GM18505 (cell line): ENCODE measurements around the gene NEURL1.

ENCODE experiments used
- ATAC-seq: cut with Tn5 transposase; IDR thresholded peaks from one replicate; pipeline ENCODE4 v1.9.1; 2021; ENCODE audit not compliant: unreplicated experiment
- POLR2A ChIP-seq: IDR thresholded peaks from 4 replicates; pipeline ENCODE4 v1.6.1; 2011; ENCODE audit warnings: borderline replicate concordance; ENCODE audit not compliant: insufficient read depth, insufficient read length; ENCODE audit errors: extremely low read depth

Gene NEURL1

DNA sequence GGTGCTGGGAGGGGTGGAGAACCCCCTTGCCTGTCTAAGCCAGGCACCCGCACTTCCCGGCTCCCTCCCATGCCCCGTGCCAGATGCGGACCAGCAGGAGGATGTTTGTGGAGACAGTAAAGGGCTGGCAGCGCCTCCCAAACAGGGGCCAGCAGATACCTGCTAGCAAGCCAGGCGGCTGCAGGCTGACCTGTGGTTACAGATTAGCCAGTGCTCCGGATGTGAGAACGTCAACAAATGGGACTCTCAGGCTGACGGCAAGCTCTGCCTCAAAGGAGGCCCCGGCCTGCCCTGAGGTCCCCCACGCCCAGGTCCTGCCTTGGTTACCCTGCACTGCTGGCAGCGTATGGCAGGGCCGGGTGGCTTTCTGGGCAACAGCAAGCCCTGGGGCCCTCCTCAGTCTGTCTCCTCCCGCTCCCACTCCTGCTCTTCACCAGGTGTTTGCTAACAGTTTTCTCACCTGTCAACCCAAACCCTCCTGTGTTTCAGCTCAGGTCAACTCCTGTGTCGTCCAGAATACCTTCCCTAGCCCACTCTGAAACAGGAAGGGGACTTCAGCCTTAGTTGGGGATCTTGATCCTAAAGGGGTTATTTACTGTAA is 85.4 kb downstream of the NEURL1 start:
- TF ChIP-seq POLR2A = no peak
- no peak for ATAC-seq

DNA sequence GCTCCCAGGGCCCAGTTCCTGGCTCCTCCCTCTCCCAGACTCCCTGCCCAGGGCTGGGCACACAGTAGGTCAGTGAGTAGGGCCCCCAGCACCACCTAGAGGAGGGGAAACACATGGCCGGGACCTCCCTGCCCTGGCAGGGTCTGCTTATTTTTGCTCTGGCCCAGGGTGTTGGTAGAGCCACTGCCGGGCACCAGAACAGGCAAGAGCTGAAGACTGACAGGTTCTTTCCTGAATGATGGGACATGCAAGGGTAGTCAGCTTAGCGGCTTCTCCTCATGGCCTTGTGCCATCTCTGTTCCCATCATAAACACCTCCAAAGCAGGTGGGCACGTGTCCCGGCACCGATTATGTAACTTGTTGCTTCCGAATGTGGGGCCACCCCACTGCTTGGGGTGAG is 86.5 kb downstream of the NEURL1 start:
- TF ChIP-seq POLR2A = no peak
- no peak for ATAC-seq

DNA sequence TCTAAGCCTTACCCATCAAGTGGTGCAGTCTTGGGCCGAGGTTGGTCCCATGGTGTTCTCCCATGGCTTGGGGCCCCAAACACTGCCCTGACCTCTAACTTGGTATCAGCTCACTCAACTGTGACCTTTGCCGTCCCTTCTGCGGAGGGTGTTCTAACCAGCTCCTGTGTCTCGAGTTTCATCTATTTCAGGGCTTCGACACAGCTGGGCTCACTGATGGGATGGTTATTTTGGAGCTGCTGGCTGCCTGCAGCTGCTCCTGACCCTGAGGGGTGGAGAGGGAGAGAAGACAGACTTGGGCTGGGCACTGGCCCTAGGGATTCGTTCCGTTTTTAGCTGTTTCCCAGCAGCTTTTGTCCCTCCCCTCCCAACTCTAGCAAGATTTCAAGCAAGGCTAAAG is 86.9 kb downstream of the NEURL1 start:
- ATAC-seq = no peak
- TF ChIP-seq POLR2A = no peak

DNA sequence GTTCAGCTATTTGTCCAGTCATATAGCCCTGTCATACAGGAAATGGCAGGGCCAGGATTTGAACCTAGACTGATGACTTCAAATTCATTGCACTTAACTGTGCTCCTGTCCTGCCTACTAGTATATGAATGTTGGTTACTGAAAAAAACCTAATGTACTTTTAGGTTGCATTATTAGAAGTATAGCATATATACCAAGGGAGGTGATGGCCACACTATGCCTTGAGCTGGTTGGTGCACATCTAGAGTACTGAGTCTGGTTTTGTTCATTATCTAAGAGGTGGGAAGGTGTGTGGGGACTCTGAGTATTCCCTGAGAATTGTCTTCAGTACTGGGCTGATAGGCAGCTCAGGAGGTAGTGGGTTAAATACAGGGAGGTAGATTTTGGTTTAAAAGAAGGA is 88.0 kb downstream of the NEURL1 start:
- no peak for TF ChIP-seq POLR2A
- ATAC-seq = no peak

DNA sequence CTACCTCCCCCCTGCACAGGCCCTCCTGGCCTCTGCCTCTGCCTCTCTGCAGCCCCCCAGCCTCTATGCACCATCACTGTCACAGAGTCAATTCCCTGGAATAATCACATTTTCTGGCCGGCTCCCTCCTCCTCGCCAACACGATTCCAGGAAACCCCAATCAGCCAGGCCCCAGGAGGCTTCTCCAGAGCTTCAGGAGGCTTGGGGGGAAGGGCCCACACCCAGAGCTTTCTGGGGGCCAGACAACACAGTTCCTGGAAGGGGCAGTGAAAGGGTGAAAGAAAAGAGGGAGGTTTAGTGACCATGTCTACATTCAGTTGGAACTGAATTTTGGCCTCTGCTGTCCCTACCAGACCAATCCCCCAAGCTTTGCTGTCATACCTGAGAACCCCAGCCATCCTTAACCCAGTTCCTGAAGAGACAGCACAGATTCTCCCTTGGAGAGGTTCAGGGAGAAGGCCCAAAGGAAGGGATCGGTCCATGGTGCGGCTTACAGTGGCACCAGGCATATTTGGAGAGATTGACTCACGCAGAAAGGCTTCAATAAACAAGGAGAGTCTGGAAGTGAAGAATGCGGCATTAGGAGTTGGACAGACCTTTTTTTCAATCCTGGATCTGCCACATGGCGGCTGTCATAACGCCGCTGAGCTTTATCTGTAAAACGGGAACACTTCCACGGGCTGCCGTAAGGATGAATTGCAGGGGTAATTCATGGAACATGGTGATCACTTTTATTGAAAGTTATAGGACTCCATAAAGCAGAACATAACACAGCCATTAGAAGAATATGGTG is 89.0 kb downstream of the NEURL1 start:
- no peak for TF ChIP-seq POLR2A
- ATAC-seq = no peak

DNA sequence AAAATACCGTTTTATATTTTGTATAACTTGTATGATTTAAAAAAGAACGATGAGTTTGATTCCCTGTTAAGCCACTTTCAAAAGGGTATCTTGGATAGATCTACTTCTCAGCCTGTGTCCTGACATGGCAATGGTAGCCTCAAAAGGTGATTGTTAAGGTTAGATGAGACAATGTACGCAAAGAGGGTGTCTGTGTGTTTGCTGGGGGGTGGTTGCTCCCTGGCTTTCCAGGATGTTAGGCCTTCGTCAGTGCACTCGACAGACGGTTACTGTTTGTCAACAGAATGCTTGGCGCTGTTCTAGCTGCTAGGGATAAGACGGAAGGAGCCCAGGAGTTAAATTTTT is 90.3 kb downstream of the NEURL1 start:
- no peak for TF ChIP-seq POLR2A
- ATAC-seq = no peak

DNA sequence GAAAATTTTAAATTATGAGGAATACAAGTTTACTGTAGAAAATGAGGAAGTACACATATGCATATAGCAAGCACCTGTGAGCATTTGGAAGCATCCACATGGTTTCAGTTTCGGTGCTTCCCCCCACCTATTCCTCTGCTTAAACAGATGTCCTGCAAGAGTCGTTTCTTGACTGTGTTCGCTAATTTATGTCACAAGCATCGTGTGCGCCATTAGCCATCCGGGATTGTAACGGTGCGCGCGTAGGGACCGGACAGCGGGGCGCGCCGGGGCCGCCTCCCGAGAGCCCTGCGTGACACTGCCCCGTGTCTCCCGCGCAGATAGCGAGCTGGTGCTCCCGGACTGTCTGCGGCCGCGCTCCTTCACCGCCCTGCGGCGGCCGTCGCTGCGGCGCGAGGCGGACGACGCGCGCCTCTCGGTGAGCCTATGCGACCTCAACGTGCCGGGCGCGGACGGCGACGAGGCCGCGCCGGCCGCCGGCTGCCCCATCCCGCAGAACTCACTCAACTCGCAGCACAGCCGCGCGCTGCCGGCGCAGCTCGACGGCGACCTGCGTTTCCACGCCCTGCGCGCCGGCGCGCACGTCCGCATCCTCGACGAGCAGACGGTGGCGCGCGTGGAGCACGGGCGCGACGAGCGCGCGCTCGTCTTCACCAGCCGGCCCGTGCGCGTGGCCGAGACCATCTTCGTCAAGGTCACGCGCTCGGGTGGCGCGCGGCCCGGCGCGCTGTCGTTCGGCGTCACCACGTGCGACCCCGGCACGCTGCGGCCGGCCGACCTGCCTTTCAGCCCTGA is 90.9 kb downstream of the NEURL1 start:
- TF ChIP-seq POLR2A = no peak
- ATAC-seq = no peak

DNA sequence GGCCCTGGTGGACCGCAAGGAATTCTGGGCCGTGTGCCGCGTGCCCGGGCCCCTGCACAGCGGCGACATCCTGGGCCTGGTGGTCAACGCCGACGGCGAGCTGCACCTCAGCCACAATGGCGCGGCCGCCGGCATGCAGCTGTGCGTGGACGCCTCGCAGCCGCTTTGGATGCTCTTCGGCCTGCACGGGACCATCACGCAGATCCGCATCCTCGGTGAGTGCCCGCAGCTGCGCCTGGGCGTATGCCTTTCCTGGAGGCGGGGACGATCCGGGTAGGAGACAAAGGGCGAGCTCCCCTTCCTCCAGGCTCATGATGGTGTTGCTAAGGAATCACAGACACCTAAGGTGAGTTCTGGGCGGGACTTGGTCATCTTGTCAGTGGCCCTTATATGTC is 91.5 kb downstream of the NEURL1 start:
- ATAC-seq = no peak
- TF ChIP-seq POLR2A = no peak

DNA sequence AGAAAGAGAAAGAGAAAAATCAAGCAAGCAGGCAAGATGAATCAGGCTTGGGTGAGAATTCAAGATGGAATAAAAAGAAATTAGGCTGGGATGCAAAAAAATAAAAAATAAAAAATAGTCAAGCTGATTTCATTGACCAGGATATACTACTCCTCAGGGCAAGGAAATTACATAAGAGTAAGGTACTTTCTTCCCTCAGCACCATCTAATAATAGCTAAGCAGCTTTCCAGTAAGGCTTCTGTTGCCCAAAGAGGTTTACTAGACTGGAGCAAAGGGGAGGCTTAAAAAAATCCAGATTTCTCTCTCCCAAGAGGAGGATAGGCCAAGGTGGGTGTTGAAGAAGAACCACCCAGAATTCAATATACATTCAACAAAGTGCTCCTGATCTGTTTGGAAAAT is 93.6 kb downstream of the NEURL1 start:
- TF ChIP-seq POLR2A = no peak
- no peak for ATAC-seq

DNA sequence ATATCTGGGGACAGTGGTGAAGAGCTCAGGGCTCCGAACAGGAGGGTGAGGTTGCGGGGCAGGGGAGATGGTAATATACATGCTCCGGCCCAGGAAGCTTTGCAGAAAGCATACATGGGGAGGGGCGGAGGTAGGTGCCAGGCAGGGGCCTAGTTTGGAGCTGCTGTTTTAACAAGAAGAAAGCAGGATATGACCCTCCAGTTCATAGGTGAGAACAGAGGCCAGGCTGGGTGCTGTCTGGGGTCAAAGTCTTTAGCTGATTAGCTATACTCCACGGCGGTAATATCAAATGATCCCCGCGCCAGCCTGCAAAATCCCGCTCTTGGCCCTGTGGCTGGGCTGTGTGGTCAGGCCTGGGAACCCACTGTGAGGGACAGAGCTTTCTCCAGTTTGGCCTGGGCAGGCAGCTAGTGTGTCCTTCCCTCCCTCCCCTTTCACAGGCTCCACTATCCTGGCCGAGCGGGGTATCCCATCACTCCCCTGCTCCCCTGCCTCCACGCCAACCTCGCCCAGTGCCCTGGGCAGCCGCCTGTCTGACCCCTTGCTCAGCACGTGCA is 95.6 kb downstream of the NEURL1 start:
- no peak for ATAC-seq
- no peak for TF ChIP-seq POLR2A

DNA sequence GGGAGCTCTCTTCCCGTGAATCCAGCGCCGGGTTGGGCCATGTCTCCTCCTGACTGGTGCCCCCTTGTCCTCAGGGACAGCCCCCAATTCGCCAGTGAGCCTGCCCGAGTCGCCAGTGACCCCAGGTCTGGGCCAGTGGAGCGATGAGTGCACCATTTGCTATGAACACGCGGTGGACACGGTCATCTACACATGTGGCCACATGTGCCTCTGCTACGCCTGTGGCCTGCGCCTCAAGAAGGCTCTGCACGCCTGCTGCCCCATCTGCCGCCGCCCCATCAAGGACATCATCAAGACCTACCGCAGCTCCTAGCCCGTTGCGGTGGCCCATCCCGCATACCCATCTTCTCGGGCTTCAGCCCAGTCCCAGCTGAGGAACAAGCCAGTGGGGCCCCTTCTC is 96.6 kb downstream of the NEURL1 start:
- no peak for ATAC-seq

DNA sequence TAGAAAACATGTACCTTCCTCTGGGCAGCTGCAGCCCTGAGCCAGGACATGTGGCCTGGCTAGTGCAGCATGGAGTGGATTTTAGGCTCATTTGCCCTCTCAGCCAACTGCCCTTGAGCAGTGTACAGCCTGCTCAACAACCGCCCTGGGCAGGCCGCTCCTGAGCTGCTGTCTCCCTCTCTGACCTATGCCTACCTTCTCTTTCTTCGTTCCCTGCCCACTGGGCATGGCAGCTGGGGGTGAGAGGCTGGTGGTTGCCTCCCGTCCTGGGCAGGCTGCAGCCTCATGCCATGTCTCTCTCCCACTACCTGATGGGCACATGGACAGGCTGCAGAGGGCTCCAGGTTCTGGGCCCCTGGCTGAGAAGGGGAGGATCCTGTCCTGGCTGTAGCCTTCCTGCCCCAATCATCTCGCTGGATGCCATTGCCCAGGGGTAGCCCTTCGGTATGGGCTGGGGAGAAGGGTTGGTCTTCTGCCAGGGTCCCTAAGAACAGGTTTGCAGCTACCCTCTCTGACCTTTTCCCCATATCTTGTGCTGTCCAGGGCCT is 97.3 kb downstream of the NEURL1 start:
- no peak for TF ChIP-seq POLR2A
- ATAC-seq = no peak

More for the DNA sequence above, 96.6 kb downstream of the NEURL1 start:
- TF ChIP-seq POLR2A = no peak
